H1 (cell line): ENCODE results near the gene SLC2A1.

Experiments used
- CEBPB ChIP-seq: IDR thresholded peaks from 2 replicates; pipeline ENCODE4 v1.6.1; 2012; ENCODE audit warnings: low read depth, low read length
- GABPA ChIP-seq: IDR thresholded peaks from 2 replicates; pipeline ENCODE4 v1.6.1; 2011; ENCODE audit warnings: mild to moderate bottlenecking, low read length, moderate library complexity, borderline replicate concordance; ENCODE audit not compliant: insufficient read depth
- RFX5 ChIP-seq: IDR thresholded peaks from 2 replicates; pipeline ENCODE4 v1.6.1; 2011; ENCODE audit warnings: low read depth, low read length, improper control_type of control experiment, borderline replicate concordance

- TF ChIP-seq CEBPB (no peak), GABPA (no peak), RFX5 (no peak)
Observed at GRCh38 chr1:43004587-43005459, 46.2 kb upstream of the SLC2A1 start.
